GM21381 (cell line): ENCODE measurements around the gene FOXN3.

ENCODE experiments used
- ATAC-seq: cut with Tn5 transposase; IDR thresholded peaks from one replicate; pipeline ENCODE4 v1.9.1; 2021; ENCODE audit warnings: mild to moderate bottlenecking, moderate library complexity; ENCODE audit not compliant: unreplicated experiment

Gene FOXN3

GRCh38 chr14:89240414-89240813 is 176.6 kb downstream of the FOXN3 start:
- ATAC-seq, result no peak

GRCh38 chr14:89239023-89239422 is 178.0 kb downstream of the FOXN3 start:
- ATAC-seq, result no peak

- ATAC-seq, result no peak
Measured at GRCh38 chr14:89237921-89238529, 179.0 kb downstream of the FOXN3 start.

GRCh38 chr14:89236851-89237250 is 180.2 kb downstream of the FOXN3 start:
- ATAC-seq, result no peak

GRCh38 chr14:89233184-89233583 is 183.8 kb downstream of the FOXN3 start:
- ATAC-seq, result no peak

GRCh38 chr14:89232265-89233070 is 184.6 kb downstream of the FOXN3 start:
- no peak for ATAC-seq

GRCh38 chr14:89231426-89232113 is 185.5 kb downstream of the FOXN3 start:
- ATAC-seq, result no peak

- ATAC-seq, result no peak
Measured at GRCh38 chr14:89228921-89229639, 188.0 kb downstream of the FOXN3 start.

GRCh38 chr14:89227496-89227836 is 189.6 kb downstream of the FOXN3 start:
- no peak for ATAC-seq

- ATAC-seq, result no peak
Measured at GRCh38 chr14:89226801-89227495, 190.1 kb downstream of the FOXN3 start.

- no peak for ATAC-seq
Measured at GRCh38 chr14:89225607-89226006, 191.4 kb downstream of the FOXN3 start.

- no peak for ATAC-seq
Measured at GRCh38 chr14:89221109-89221810, 195.8 kb downstream of the FOXN3 start.

GRCh38 chr14:89219051-89219450 is 198.0 kb downstream of the FOXN3 start:
- no peak for ATAC-seq

- no peak for ATAC-seq
Measured at GRCh38 chr14:89217891-89218290, 199.1 kb downstream of the FOXN3 start.

GRCh38 chr14:89215531-89215930 is 201.5 kb downstream of the FOXN3 start:
- no peak for ATAC-seq

- no peak for ATAC-seq
Measured at GRCh38 chr14:89215114-89215513, 201.9 kb downstream of the FOXN3 start.

- no peak for ATAC-seq
Measured at GRCh38 chr14:89214221-89214965, 202.6 kb downstream of the FOXN3 start.

- ATAC-seq, result no peak
Measured at GRCh38 chr14:89212386-89213235, 204.4 kb downstream of the FOXN3 start.

- no peak for ATAC-seq
Measured at GRCh38 chr14:89209558-89209957, 207.5 kb downstream of the FOXN3 start.
